Mucosa of descending colon (tissue), 3 donors: ENCODE measurements around the gene EME2. TPM values are rescaled to one million over a fixed set of nuclear protein-coding genes. Genes with fewer than 3 reads are reported as not detected.

Source experiments
- ATAC-seq: fragments of 200-7000 bp; cut with Tn5 transposase; one replicate; pipeline ENCODE4 v1.9.1; 2020; ENCODE audit warnings: mild to moderate bottlenecking, moderate library complexity
- DNase-seq, 3 donors: peaks; one replicate each; pipeline ENCODE4 v3.0.0-alpha.2; 2020
- H3K36me3 ChIP-seq: fragments of 200-600 bp; one replicate; pipeline ENCODE4 v1.8.0; 2021; ENCODE audit warnings: low read depth, mild to moderate bottlenecking
- H3K4me1 ChIP-seq: fragments of 200-600 bp; one replicate; pipeline ENCODE4 v1.8.0; 2021; ENCODE audit warnings: low read depth, mild to moderate bottlenecking
- H3K4me3 ChIP-seq: fragments of 200-600 bp; one replicate; pipeline ENCODE4 v1.8.0; 2021; ENCODE audit warnings: mild to moderate bottlenecking
- H3K9me3 ChIP-seq: fragments of 200-600 bp; one replicate; pipeline ENCODE4 v1.8.0; 2021; ENCODE audit warnings: mild to moderate bottlenecking
- intact Hi-C, 2 donors: fragments of 100-400 bp; cut with DNase I in 1 of 2; cut with micrococcal nuclease in 1 of 2; formaldehyde crosslinking; loops; one replicate each; pipeline versions ENCODE4 v1.11.0 to v1.11.1; 2022; cut with DNase I, micrococcal nuclease
- total RNA-seq, 3 donors: library from RNA; stranded (reverse); fragmentation: NEBNext Ultra II Directional in 2 of 3; extraction: Animal tissue kit (Norgen Biotek cat#: 25700) in 2 of 3; gene quantifications; one replicate each; pipeline versions ENCODE4 v1.2.1 to v1.2.4, GENCODE V29; 2021 to 2023
- TF ChIP-seq, protein P1 (sequence below): fragments of 200-600 bp; IDR thresholded peaks from one replicate; pipeline ENCODE4 v1.8.0; 2022; ENCODE audit warnings: antibody characterized with exemption, mild to moderate bottlenecking
- donor health status: DM: no; HTN: no; CAD: no; lungs with moderate emphysema.
- donor health status: DM: no; HTN: no; CAD: no.
- donor health status: DM: no; HTN: yes; CAD: no.

Gene EME2
- total RNA-seq, 3 donors from 2014 or later = 18.4 to 43.1 (median 24.7) TPM

DNA sequence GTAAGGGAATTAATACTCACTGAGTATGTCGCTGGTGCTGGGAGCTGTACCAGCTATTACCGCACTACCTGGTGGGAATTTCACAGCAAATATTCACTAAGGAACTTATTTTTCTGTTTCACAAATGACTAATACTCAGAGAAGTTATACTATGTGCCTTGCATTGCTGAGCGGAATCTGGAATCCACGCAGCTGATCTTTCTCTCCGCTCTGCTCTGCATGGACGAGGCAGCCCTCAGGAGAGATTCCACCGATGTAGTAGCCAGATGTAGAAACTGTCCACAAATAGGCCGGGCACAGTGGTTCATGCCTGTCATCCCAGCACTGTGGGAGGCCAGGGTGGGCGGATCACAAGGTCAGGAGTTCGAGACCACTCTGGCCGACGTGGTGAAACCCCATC lies 18.4 kb upstream of the EME2 start:
- intact Hi-C loops = no loop called here
- no peaks in the 10 kb centered on the region for H3K36me3 ChIP-seq
- no peak for ATAC-seq

DNA sequence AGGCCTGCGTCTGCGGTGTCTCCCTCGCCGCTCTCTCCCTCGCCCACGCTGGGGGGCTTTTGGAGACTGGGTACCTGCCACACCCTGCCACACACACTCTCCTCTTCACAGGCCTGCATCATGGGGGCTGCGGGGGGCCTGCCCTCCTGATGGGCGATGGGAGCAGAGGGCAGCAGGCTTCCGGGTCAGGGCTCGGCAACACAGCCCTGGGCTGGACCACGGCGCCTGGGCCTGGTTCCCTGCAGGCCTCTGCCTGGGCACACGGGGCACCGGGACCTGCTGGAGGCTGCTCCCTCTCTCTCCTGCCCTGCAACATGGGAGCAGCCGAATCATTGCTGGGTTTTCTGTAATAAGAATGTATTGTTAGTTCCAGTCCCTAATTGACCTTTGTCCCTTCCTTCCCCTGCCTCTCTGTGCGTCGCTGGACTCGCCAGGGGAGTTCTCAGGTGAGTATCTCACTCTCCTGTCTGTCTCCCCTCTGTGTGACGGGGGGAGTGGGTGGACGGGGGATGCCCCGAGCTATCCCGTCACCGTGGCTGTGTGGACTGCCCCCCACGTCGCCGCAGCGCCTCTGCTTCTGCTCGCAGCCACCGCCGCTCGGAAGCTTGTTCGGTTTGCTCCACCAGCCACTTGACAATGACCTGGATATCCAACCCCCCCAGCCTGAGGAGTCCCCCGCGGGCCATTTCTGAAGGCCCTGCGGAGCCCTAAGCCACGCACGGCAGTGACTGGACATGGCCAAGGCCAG lies 14.7 kb upstream of the EME2 start:
- no peaks in the 10 kb centered on the region for H3K9me3 ChIP-seq
- intact Hi-C loops = no loop called here
- ATAC-seq (peak; percentile 84), DNase-seq (peak in 2 of 3 donors; percentile 61 to 63)
- H3K4me1 ChIP-seq = peaks cover 20% of the 10 kb centered on the region
- TF ChIP-seq, protein P1, sequence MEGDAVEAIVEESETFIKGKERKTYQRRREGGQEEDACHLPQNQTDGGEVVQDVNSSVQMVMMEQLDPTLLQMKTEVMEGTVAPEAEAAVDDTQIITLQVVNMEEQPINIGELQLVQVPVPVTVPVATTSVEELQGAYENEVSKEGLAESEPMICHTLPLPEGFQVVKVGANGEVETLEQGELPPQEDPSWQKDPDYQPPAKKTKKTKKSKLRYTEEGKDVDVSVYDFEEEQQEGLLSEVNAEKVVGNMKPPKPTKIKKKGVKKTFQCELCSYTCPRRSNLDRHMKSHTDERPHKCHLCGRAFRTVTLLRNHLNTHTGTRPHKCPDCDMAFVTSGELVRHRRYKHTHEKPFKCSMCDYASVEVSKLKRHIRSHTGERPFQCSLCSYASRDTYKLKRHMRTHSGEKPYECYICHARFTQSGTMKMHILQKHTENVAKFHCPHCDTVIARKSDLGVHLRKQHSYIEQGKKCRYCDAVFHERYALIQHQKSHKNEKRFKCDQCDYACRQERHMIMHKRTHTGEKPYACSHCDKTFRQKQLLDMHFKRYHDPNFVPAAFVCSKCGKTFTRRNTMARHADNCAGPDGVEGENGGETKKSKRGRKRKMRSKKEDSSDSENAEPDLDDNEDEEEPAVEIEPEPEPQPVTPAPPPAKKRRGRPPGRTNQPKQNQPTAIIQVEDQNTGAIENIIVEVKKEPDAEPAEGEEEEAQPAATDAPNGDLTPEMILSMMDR = no peak
- no peak overlapping the region for H3K4me3 ChIP-seq
- H3K36me3 ChIP-seq = no peaks in the 10 kb centered on the region

More for the DNA sequence above, 18.4 kb upstream of the EME2 start:
- no peak overlapping the region for H3K4me3 ChIP-seq
- TF ChIP-seq, protein P1 = no peak
- no peak for DNase-seq
- no peaks in the 10 kb centered on the region for H3K9me3 ChIP-seq
- peaks cover 20% of the 10 kb centered on the region for H3K4me1 ChIP-seq

DNA sequence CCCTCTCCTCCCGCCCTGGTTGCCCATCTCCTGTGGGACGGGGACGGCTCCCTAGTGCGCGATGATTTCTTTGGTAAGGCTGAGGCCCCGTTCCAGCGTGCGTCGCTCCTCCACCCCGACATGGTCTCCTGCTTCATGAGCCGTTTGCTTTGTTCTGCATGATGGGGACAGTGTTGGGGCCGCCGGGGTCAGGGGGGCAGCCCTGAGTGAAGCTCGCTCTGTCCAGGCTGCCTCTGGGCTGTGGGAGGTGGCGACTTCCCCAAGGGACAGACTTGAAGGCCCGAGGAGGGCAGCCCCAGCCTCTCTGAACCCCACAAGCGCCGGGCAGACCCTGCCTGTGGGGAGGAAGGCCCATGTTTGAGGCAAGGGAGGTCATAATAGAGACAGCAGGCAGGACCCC lies 13.7 kb upstream of the EME2 start:
- no peak for ATAC-seq
- TF ChIP-seq, protein P1 = no peak
- intact Hi-C loops = no loop called here

DNA sequence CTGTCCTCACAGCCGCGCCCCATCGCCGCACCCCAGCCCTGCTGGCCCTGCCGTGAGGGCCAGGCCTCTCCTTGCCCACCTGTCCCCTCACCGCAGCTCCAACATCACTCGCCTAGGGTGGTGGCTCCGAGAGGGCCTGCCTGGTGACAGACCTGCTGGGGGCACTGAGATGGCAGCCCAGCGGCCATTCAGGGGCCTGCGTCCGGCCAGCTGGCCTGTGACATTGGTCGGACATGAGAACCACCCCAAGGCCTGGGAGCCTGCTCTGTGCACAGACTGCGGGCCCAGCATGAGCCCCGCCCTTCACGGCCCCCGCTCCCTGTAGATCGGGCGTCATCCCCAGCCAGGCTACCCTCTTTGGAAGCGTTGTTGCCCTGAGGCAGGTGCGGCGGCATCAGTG lies 13.1 kb upstream of the EME2 start:
- DNase-seq (peak in 1 of 3 donors; percentile 32), ATAC-seq (no peak)
- Histone ChIP-seq H3K36me3 (no peaks in the 10 kb centered on the region), H3K4me1 (peaks cover 20% of the 10 kb centered on the region), H3K4me3 (no peak overlapping the region), H3K9me3 (no peaks in the 10 kb centered on the region)
- TF ChIP-seq, protein P1 = no peak
- intact Hi-C loops = no loop called here

More for the DNA sequence above, 13.7 kb upstream of the EME2 start:
- H3K9me3 ChIP-seq = no peaks in the 10 kb centered on the region
- no peaks in the 10 kb centered on the region for H3K36me3 ChIP-seq
- DNase-seq = peak in 1 of 3 donors; percentile 27
- H3K4me3 ChIP-seq = no peak overlapping the region
- H3K4me1 ChIP-seq = peaks cover 20% of the 10 kb centered on the region

DNA sequence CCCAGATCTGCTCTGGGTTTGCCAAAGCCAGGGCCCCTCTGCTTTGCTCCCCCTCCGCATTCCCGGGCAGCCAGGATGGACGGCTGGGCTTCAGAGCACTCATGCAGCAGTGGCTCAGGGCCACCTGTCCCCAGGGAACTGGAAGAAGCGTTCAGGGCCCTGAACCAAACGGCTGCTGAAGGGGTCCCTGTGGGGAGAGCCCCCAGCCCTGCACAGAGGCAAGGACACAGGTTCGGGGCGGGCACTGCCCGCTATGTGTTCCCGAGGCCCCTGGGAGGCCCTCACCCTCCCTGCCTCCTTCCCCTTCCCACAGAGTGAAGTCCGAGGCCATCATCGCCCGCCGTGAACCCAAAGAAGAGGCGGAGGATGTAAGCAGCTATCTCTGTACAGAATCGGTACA lies 11.7 kb upstream of the EME2 start:
- Histone ChIP-seq H3K9me3 (no peaks in the 10 kb centered on the region), H3K36me3 (no peaks in the 10 kb centered on the region), H3K4me3 (no peak overlapping the region), H3K4me1 (peaks cover 20% of the 10 kb centered on the region)
- ATAC-seq = no peak
- DNase-seq = no peak
- TF ChIP-seq, protein P1 = no peak
- intact Hi-C loops = no loop called here
